GM18511 (cell line): Measurements from ENCODE around the gene PEX14.

Source experiments
- ATAC-seq: cut with Tn5 transposase; IDR thresholded peaks from one replicate; pipeline ENCODE4 v1.9.1; 2021; ENCODE audit warnings: mild to moderate bottlenecking, moderate library complexity; ENCODE audit not compliant: unreplicated experiment

The PEX14 gene

GRCh38 chr1:10613861-10614260 lies 139.1 kb downstream of the PEX14 start:
- ATAC-seq = no peak

- no peak for ATAC-seq
Observed at GRCh38 chr1:10614377-10615225, 139.9 kb downstream of the PEX14 start.

- no peak for ATAC-seq
Observed at GRCh38 chr1:10615332-10615731, 140.6 kb downstream of the PEX14 start.

- no peak for ATAC-seq
Observed at GRCh38 chr1:10615932-10616671, 141.4 kb downstream of the PEX14 start.

GRCh38 chr1:10616696-10617095 lies 141.9 kb downstream of the PEX14 start:
- no peak for ATAC-seq

- no peak for ATAC-seq
Observed at GRCh38 chr1:10617318-10617717, 142.6 kb downstream of the PEX14 start.

GRCh38 chr1:10617931-10618885 lies 143.5 kb downstream of the PEX14 start:
- ATAC-seq = no peak

- ATAC-seq = no peak
Observed at GRCh38 chr1:10620776-10621175, 146.0 kb downstream of the PEX14 start.

GRCh38 chr1:10621906-10622305 lies 147.2 kb downstream of the PEX14 start:
- no peak for ATAC-seq

GRCh38 chr1:10622910-10623685 lies 148.3 kb downstream of the PEX14 start:
- no peak for ATAC-seq

GRCh38 chr1:10623686-10624145 lies 149.0 kb downstream of the PEX14 start:
- no peak for ATAC-seq

- ATAC-seq = no peak
Observed at GRCh38 chr1:10624256-10625050, 149.7 kb downstream of the PEX14 start.

- no peak for ATAC-seq
Observed at GRCh38 chr1:10625076-10625475, 150.3 kb downstream of the PEX14 start.

- ATAC-seq = no peak
Observed at GRCh38 chr1:10625554-10625953, 150.8 kb downstream of the PEX14 start.

- no peak for ATAC-seq
Observed at GRCh38 chr1:10626131-10626731, 151.5 kb downstream of the PEX14 start.

- ATAC-seq = no peak
Observed at GRCh38 chr1:10626791-10627410, 152.2 kb downstream of the PEX14 start.

- ATAC-seq = no peak
Observed at GRCh38 chr1:10628685-10629084, 153.9 kb downstream of the PEX14 start.

- ATAC-seq = no peak
Observed at GRCh38 chr1:10629091-10629815, 154.5 kb downstream of the PEX14 start.
